Pancreas (tissue), 10 donors: ENCODE data around the gene TAOK3. TPM values are rescaled to one million over a fixed set of nuclear protein-coding genes. Genes with fewer than 3 reads are reported as not detected.

Experiments used
- ATAC-seq, 4 donors: fragments of 200-7000 bp; cut with Tn5 transposase; one replicate each; pipeline versions ENCODE4 v1.8.0 to v1.9.1; 2020; ENCODE audit warnings: mild to moderate bottlenecking in 4 of 4, moderate library complexity in 4 of 4
- DNase-seq, 6 donors: peaks; one replicate each; pipeline ENCODE4 v3.0.0-alpha.2; 2020
- FAIRE-seq: peaks from 2 replicates; lab custom pipeline; 2012; peaks lifted over from hg19 to GRCh38; lab: Jason Lieb, UNC
- H3K27ac ChIP-seq, 4 donors: fragments of 200-600 bp; sonication (generic); 1 replicate in 3 of 4; 2 replicates in 1 of 4; pipeline versions ENCODE4 v1.5.0 to v1.8.0; 2020
- H3K27me3 ChIP-seq, 4 donors: fragments of 200-600 bp; one replicate each; pipeline ENCODE4 v1.8.0; 2021
- H3K36me3 ChIP-seq, 3 donors: fragments of 200-600 bp; sonication (generic) in 1 of 3; one replicate each; pipeline versions ENCODE4 v1.5.0 to v1.8.0; 2020 to 2021
- H3K4me1 ChIP-seq, 3 donors: fragments of 200-600 bp; one replicate each; pipeline ENCODE4 v1.8.0; 2021
- H3K4me3 ChIP-seq, 4 donors: fragments of 200-600 bp; sonication (generic) in 2 of 4; one replicate each; pipeline versions ENCODE4 v1.5.0 to v1.8.0; 2020 to 2021
- H3K9me3 ChIP-seq, 4 donors: fragments of 200-600 bp; one replicate each; pipeline ENCODE4 v1.8.0; 2021
- whole genome bisulfite sequencing, 2 donors: extraction: QIAGEN DNeasy Blood & Tissue Kit; methylation state at CpG; one replicate each; pipeline ENCODE4 v1.1.7; 2013; 5-methylcytosine and 5-hydroxymethylcytosine counted together
- intact Hi-C, 3 donors: fragments of 100-400 bp; cut with DNase I; formaldehyde crosslinking; loops; one replicate each; pipeline versions ENCODE4 v1.11.1 to v1.14.2; 2022
- polyA plus RNA-seq, 2 donors: library from polyadenylated mRNA; stranded (reverse); fragments of 200-250 nt; gene quantifications; one replicate each; pipeline ENCODE4 v1.2.3, GENCODE V29; 2013
- total RNA-seq, 6 donors: library from RNA; stranded (reverse); fragmentation: NEBNext Ultra II Directional in 4 of 6; extraction: Animal tissue kit (Norgen Biotek cat#: 25700) in 4 of 6; gene quantifications; one replicate each; pipeline versions ENCODE4 v1.2.1 to v1.2.4, GENCODE V29; 2021 to 2023
- TF ChIP-seq, protein P1 (sequence below), 4 donors: fragments of 200-600 bp; sonication (generic) in 3 of 4; IDR thresholded peaks; one replicate each; pipeline versions ENCODE4 v1.5.0 to v1.8.0; 2021; ENCODE audit warnings: antibody characterized with exemption in 4 of 4
- donor health status: healthy with polysubstance abuse.
- donor health status: DM: no; HTN: no; CAD: no; lungs with moderate emphysema.
- donor health status: DM: no; HTN: no; CAD: no.
- donor health status: control.
- donor health status: control.
- donor health status: Bipolar disorder and iron deficiency.
- donor health status: DM: yes; HTN: yes; CAD: no.
- donor health status: DM: no; HTN: no; CAD: no.
- donor health status: DM: no; HTN: no; CAD: no.
- donor health status: DM: yes; HTN: yes; CAD: no.

Gene TAOK3
- total and polyA plus RNA-seq, 8 donors, result 7.9 to 21.0 (median 11.4) TPM

- Histone ChIP-seq H3K9me3 (no peaks in the 10 kb centered on the region), H3K27ac (no peak overlapping the region), H3K4me1 (peaks cover 0 to 11% (median 3%) of the 10 kb centered on the region in 3 donors), H3K27me3 (no peaks in the 10 kb centered on the region), H3K4me3 (no peak overlapping the region), H3K36me3 (no peaks in the 10 kb centered on the region)
- intact Hi-C loops, result no loop called here
- ATAC-seq, result peak in 1 of 4 donors; percentile 12
- FAIRE-seq, result no peak
- TF ChIP-seq, protein P1, sequence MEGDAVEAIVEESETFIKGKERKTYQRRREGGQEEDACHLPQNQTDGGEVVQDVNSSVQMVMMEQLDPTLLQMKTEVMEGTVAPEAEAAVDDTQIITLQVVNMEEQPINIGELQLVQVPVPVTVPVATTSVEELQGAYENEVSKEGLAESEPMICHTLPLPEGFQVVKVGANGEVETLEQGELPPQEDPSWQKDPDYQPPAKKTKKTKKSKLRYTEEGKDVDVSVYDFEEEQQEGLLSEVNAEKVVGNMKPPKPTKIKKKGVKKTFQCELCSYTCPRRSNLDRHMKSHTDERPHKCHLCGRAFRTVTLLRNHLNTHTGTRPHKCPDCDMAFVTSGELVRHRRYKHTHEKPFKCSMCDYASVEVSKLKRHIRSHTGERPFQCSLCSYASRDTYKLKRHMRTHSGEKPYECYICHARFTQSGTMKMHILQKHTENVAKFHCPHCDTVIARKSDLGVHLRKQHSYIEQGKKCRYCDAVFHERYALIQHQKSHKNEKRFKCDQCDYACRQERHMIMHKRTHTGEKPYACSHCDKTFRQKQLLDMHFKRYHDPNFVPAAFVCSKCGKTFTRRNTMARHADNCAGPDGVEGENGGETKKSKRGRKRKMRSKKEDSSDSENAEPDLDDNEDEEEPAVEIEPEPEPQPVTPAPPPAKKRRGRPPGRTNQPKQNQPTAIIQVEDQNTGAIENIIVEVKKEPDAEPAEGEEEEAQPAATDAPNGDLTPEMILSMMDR (IDR thresholded peaks at IDR 0.05), result no peak
- no peak for DNase-seq
Measured at GRCh38 chr12:118302053-118302452, 70.7 kb downstream of the TAOK3 start.

GRCh38 chr12:118299791-118300460 lies 72.8 kb downstream of the TAOK3 start:
- no peak for ATAC-seq
- H3K4me1 ChIP-seq, result peaks cover 0 to 11% (median 3%) of the 10 kb centered on the region in 3 donors
- H3K9me3 ChIP-seq, result no peaks in the 10 kb centered on the region
- 58 to 72% methylated on average over 5 of the region's 5 CpGs for WGBS, 2 donors
- TF ChIP-seq, protein P1 (IDR thresholded peaks at IDR 0.05), result no peak
- no peak for FAIRE-seq
- no peak overlapping the region for H3K27ac ChIP-seq
- no peaks in the 10 kb centered on the region for H3K36me3 ChIP-seq
- DNase-seq, result no peak
- intact Hi-C loops, result no loop called here
- H3K4me3 ChIP-seq, result no peak overlapping the region
- no peaks in the 10 kb centered on the region for H3K27me3 ChIP-seq

- Histone ChIP-seq H3K4me3 (no peak overlapping the region), H3K36me3 (no peaks in the 10 kb centered on the region), H3K4me1 (peaks cover 0 to 11% (median 3%) of the 10 kb centered on the region in 3 donors), H3K27me3 (no peaks in the 10 kb centered on the region), H3K9me3 (no peaks in the 10 kb centered on the region), H3K27ac (no peak overlapping the region)
- 89 to 95% methylated on average over 2 of the region's 2 CpGs for WGBS, 2 donors
- FAIRE-seq (no peak), DNase-seq (no peak), ATAC-seq (no peak)
- intact Hi-C loops, result no loop called here
- TF ChIP-seq, protein P1 (IDR thresholded peaks at IDR 0.05), result no peak
Measured at GRCh38 chr12:118297284-118297683, 75.4 kb downstream of the TAOK3 start.

DNA sequence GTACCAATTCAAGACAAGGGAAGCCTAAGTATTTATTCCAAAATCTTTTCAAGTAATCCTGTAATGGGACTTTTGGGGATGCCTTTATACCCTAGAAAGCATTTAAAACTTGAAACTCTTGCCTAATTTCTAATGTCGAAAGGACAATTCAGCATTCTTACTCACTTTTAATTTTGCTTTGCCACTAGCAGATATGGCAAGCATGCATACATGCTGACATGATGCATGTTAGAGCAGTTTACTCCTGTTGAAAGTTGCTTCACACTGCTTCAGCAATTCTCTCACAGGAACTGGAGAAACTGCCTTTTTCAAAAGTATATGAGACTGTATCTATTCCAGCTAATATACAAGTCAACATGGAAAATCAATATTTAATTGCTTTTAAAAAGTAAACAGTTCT lies 79.9 kb downstream of the TAOK3 start:
- intact Hi-C loops, result no loop called here
- no peaks in the 10 kb centered on the region for H3K4me1 ChIP-seq
- no peaks in the 10 kb centered on the region for H3K36me3 ChIP-seq
- no peak for ATAC-seq
- no peak overlapping the region for H3K4me3 ChIP-seq
- no peaks in the 10 kb centered on the region for H3K27me3 ChIP-seq
- H3K9me3 ChIP-seq, result no peaks in the 10 kb centered on the region
- no peak for DNase-seq
- no peak for FAIRE-seq
- no peak overlapping the region for H3K27ac ChIP-seq
- 97 to 98% methylated on average over 1 of the region's 1 CpG for WGBS, 2 donors
- TF ChIP-seq, protein P1 (IDR thresholded peaks at IDR 0.05), result no peak

- intact Hi-C loops, result no loop called here
- DNase-seq, result no peak
- FAIRE-seq, result no peak
- no peak for ATAC-seq
- H3K27me3 ChIP-seq, result no peaks in the 10 kb centered on the region
- 82 to 83% methylated on average over 3 of the region's 3 CpGs for WGBS, 2 donors
- no peaks in the 10 kb centered on the region for H3K4me1 ChIP-seq
- H3K27ac ChIP-seq, result no peak overlapping the region
- H3K36me3 ChIP-seq, result no peaks in the 10 kb centered on the region
- no peaks in the 10 kb centered on the region for H3K9me3 ChIP-seq
- no peak overlapping the region for H3K4me3 ChIP-seq
- TF ChIP-seq, protein P1 (IDR thresholded peaks at IDR 0.05), result no peak
Measured at GRCh38 chr12:118290130-118290529, 82.6 kb downstream of the TAOK3 start.
